AG04449 (cell line): ENCODE data around the gene DIPK1A.

Experiments
- CTCF ChIA-PET: fragments of 350-600 bp; formaldehyde crosslinking; extraction: SDS; loops from one replicate; lab custom pipeline; 2021; ENCODE audit warnings: antibody characterized with exemption; lab: Yijun Ruan, JAX
- POLR2A ChIA-PET: fragments of 400-600, 350-600 bp; formaldehyde crosslinking; extraction: SDS; loops from one replicate; lab custom pipeline; 2020; ENCODE audit warnings: antibody characterized with exemption, inconsistent platforms; lab: Yijun Ruan, JAX
- DNase-seq: peaks from one replicate; pipeline ENCODE4 v3.0.0-alpha.2; 2010; ENCODE audit warnings: low read depth, low spot score
- H3K4me3 ChIP-seq: 2 replicates; pipeline ENCODE4 v1.5.1; 2011; ENCODE audit warnings: low read depth, mild to moderate bottlenecking, control low read depth, low read length
- TF ChIP-seq, protein P1 (sequence below): IDR thresholded peaks from one replicate; pipeline ENCODE4 v1.5.1; 2011; ENCODE audit warnings: mild to moderate bottlenecking, moderate library complexity, low read length, control low read depth, inconsistent platforms; ENCODE audit not compliant: insufficient read depth; ENCODE audit errors: missing control alignments

The DIPK1A gene

DNA sequence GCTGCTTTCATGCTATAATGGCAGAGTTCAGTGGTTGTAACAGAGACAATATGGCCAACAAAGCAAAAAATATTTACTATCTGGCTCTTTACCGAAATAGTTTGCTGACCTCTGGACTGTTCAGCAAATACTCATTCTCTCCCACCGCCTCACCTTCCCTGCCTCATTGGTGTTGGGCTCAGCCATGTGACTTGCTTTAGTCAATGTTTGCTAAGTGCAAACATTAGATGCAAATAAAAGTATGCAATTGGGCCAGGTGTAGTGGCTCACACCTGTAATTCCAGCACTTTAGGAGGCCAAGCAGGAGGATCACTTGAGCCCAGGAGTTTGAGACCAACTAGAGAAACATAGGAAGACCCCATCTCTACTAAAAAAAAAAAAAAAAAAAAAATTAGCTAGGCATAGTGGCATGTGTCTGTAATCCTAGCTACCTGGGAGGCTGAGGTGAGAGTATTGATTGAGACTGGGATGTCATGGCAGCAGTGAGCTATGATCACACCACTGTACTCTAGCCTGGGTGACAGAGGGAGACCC is 74.3 kb downstream of the DIPK1A start:
- ChIA-PET POLR2A (interaction anchor here (0.7 kb wide), 1 partner anchor 316 kb away, joined by 4 read pairs; no protein-coding TSS in a partner anchor), CTCF (interaction anchor here (2.5 kb wide), 1 partner anchor 28 kb away, joined by 6 read pairs; no protein-coding TSS in a partner anchor)
- no peak for DNase-seq
- TF ChIP-seq, protein P1, sequence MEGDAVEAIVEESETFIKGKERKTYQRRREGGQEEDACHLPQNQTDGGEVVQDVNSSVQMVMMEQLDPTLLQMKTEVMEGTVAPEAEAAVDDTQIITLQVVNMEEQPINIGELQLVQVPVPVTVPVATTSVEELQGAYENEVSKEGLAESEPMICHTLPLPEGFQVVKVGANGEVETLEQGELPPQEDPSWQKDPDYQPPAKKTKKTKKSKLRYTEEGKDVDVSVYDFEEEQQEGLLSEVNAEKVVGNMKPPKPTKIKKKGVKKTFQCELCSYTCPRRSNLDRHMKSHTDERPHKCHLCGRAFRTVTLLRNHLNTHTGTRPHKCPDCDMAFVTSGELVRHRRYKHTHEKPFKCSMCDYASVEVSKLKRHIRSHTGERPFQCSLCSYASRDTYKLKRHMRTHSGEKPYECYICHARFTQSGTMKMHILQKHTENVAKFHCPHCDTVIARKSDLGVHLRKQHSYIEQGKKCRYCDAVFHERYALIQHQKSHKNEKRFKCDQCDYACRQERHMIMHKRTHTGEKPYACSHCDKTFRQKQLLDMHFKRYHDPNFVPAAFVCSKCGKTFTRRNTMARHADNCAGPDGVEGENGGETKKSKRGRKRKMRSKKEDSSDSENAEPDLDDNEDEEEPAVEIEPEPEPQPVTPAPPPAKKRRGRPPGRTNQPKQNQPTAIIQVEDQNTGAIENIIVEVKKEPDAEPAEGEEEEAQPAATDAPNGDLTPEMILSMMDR = no peak
- no peak overlapping the region for H3K4me3 ChIP-seq

DNA sequence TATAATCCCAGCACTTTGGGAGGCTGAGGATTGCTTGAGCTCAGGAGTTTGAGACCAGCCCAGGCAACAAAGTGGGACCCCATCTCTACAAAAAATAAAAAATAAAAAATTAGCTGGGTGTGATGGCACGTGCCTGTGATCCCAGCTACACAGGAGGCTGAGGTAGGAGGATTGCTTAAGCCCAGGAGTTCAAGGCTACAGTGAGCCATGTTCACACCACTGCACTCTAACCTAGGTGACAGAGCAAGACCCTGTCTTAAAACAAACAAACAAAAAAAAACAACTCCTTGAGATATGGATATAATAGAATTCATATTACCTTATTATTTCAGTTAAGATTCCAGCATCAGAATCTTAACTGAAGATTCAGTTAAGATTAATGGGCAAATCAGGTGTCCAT is 77.1 kb downstream of the DIPK1A start:
- no peak overlapping the region for H3K4me3 ChIP-seq
- DNase-seq = no peak
- ChIA-PET POLR2A (no interaction called here), CTCF (interaction anchor here (0.8 to 5.0 kb wide), 4 partner anchors 21 to 110 kb away, joined by 3 to 23 read pairs (median 9); no protein-coding TSS in a partner anchor)
- TF ChIP-seq, protein P1 = no peak

DNA sequence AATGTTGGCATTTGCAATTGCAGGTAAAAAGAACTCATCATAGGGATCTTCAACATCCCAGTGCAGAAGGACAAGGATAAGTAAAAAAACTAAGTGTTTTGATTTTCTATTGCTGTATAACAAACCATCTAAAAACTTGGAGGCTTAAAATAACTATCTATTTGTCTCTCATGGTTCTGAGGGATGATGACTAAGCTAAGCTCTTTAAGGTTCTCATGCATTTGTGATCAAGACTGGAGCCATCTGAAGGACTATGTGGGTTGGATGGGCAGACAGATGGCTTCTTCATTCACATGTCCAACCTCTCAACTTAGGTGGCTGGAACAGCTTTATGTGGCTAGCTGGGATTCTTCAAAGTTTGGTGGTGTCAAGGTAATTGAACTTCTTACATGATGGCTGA is 78.0 kb downstream of the DIPK1A start:
- no peak overlapping the region for H3K4me3 ChIP-seq
- ChIA-PET CTCF (interaction anchor here (0.7 to 5.0 kb wide), 5 partner anchors 13 to 111 kb away, joined by 3 to 23 read pairs (median 3); no protein-coding TSS in a partner anchor), POLR2A (interaction anchor here (1.3 kb wide), 1 partner anchor 52 kb away, joined by 3 read pairs; the partner anchor contains the start of gene RPL5)
- no peak for DNase-seq
- TF ChIP-seq, protein P1 = no peak

DNA sequence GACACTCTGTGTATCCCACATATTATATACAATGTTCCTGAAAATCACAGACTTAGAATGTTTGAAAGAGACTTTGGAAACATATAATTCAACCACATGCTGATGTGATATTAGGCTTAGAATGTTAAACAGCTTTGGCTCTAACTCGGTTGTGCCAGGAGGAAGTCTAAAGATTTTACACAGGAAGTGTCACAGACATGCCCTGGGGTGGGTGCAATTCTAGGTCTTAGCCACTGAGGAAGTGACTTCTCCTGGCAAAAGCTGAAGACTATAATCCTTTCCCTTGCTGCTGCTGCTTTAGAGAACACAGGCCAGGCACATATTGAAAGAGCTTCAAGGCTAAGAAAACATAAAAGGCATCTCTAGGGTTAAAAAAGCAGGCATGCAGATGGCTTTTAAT is 78.4 kb downstream of the DIPK1A start:
- no peak for DNase-seq
- ChIA-PET CTCF (interaction anchor here (1.0 to 5.0 kb wide), 3 partner anchors 23 to 111 kb away, joined by 3 to 23 read pairs (median 11); no protein-coding TSS in a partner anchor), POLR2A (interaction anchor here (1.3 kb wide), 1 partner anchor 51 kb away, joined by 3 read pairs; the partner anchor contains the start of gene RPL5)
- no peak overlapping the region for H3K4me3 ChIP-seq
- TF ChIP-seq, protein P1 = no peak

DNA sequence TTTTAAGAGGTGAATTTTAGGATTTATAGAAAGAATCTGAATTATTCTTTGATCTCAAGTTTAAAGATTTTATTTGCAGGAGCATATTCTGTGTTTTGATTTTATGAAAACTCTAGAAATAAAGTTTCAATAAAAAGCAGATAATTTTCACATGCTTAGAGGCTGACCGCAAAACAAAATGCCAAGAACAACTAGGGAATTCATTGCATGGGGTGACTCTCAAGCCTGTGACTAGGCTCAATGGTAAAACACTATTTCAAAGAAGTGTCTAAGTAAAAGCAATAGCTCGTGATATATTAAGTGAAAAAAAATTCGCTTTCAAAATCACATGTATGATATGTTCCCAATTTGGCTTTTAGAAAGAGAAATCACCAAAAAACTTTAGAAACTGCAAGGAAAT is 79.9 kb downstream of the DIPK1A start:
- ChIA-PET CTCF (interaction anchor here (0.6 to 5.0 kb wide), 4 partner anchors 22 to 113 kb away, joined by 3 to 23 read pairs (median 4); no protein-coding TSS in a partner anchor), POLR2A (no interaction called here)
- TF ChIP-seq, protein P1 = no peak
- no peak for DNase-seq
- H3K4me3 ChIP-seq = no peak overlapping the region

DNA sequence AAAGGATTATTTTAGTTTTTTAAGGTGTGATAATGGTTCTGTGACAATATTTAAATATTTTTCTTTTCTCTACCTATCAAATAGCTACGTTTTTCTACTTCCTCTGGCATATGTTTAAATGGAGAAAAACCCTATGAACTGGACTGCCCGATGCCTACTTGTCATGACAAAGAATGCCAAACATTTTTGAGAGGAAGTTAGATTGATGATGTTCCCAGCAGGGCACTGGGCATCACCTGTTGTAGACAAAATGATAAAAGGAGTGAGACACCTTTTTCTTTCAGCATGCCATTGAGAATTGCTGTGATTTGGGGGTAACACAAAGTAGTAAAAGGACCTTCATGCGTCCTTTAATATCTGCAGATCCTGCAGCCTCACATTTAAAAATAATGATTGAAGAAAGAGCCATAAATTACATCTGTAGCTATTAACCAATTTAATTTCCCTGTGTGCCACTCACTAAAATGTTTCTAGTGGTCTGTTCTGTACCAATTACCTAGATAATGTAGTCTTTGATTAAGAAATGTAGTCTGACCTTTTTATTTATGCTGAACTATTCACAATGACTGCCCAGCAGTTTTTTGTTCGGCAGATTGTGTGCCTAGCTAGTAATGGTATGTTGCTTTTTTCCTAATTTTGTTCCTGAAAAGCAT is 81.8 kb downstream of the DIPK1A start:
- TF ChIP-seq, protein P1 = no peak
- ChIA-PET CTCF (interaction anchor here (0.8 to 2.4 kb wide), 4 partner anchors 20 to 115 kb away, joined by 3 to 13 read pairs (median 3); no protein-coding TSS in a partner anchor), POLR2A (no interaction called here)
- H3K4me3 ChIP-seq = no peak overlapping the region
- DNase-seq = no peak
